Measurements from ENCODE around the gene SELENOO.

DNA sequence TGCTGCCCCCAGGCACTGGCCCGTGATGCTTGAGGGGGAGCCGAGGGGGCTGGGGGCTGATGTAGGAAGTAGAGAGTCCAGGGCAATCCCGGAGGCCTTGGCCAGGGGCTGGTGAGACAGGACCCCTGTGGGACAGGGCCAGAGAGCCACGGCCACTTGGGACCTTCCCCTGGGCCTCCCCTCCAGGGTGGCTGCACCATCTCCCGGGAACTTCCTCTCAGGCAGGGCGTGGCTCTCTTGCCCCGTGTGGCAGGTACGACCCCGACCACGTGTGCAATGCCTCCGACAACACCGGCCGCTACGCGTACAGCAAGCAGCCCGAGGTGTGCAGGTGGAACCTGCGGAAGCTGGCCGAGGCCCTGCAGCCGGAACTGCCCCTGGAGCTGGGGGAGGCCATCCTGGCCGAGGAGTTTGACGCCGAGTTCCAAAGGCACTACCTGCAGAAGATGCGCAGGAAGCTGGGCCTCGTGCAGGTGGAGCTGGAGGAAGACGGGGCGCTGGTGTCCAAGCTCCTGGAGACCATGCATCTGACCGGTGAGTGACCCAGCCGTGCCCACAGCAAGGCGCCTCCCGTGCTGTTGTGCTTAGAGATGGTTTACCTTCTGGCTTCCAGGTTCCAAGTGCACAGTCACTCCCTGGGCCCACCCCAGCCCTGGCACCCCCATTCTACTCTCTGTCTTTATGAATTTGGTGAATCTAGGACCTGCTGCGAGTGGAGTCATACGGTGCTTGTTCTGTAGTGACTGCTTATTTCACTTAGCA lies 9.7 kb downstream of the SELENOO start:
- TF ChIP-seq, protein P1, sequence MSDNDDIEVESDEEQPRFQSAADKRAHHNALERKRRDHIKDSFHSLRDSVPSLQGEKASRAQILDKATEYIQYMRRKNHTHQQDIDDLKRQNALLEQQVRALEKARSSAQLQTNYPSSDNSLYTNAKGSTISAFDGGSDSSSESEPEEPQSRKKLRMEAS (IDR thresholded peaks at IDR 0.05; ENCODE audit: low read depth, low read length), result no peak
- TF ChIP-seq, protein P2, sequence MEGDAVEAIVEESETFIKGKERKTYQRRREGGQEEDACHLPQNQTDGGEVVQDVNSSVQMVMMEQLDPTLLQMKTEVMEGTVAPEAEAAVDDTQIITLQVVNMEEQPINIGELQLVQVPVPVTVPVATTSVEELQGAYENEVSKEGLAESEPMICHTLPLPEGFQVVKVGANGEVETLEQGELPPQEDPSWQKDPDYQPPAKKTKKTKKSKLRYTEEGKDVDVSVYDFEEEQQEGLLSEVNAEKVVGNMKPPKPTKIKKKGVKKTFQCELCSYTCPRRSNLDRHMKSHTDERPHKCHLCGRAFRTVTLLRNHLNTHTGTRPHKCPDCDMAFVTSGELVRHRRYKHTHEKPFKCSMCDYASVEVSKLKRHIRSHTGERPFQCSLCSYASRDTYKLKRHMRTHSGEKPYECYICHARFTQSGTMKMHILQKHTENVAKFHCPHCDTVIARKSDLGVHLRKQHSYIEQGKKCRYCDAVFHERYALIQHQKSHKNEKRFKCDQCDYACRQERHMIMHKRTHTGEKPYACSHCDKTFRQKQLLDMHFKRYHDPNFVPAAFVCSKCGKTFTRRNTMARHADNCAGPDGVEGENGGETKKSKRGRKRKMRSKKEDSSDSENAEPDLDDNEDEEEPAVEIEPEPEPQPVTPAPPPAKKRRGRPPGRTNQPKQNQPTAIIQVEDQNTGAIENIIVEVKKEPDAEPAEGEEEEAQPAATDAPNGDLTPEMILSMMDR (IDR thresholded peaks at IDR 0.05; ENCODE audit: low read depth, low read length), result no peak
